ENCODE data around the gene CRACDL. TPM values are rescaled to one million over a fixed set of nuclear protein-coding genes. Genes with fewer than 3 reads are reported as not detected.

CRACDL gene
- total RNA-seq, 1 experiment from 2014 or later, result 1.1 TPM

- Mint-ChIP-seq H3K36me3 (ENCODE audit: insufficient read depth, unreplicated experiment) (no peaks in the 10 kb centered on the region), H3K27ac (ENCODE audit: unreplicated experiment) (no peak overlapping the region), H3K4me1 (ENCODE audit: low read depth, unreplicated experiment) (no peaks in the 10 kb centered on the region), H3K4me3 (ENCODE audit: unreplicated experiment) (no peak overlapping the region), H3K27me3 (ENCODE audit: insufficient read depth, unreplicated experiment) (no peaks in the 10 kb centered on the region), H3K9me3 (ENCODE audit: unreplicated experiment) (no peaks in the 10 kb centered on the region)
- Histone ChIP-seq H3K9me3 (no peaks in the 10 kb centered on the region), H3K27me3 (replicated peaks; ENCODE audit: control insufficient read depth, insufficient read depth, low read length) (no peaks in the 10 kb centered on the region), H3K4me1 (no peaks in the 10 kb centered on the region; the same call in 1 of the 2 replicates), H3K36me3 (ENCODE audit: control insufficient read depth, insufficient read depth, low read length) (no peaks in the 10 kb centered on the region), H3K4me3 (ENCODE audit: low read depth, low read length) (no peak overlapping the region)
- POLR2A ChIA-PET, result no interaction called here
- intact Hi-C loops (cut with micrococcal nuclease; ENCODE audit: unreplicated experiment), result no loop called here
- no TSS peak for BruUV-seq (replicated peaks)
- DNase-seq, result no peak
- CTCF ChIA-PET, result no interaction called here
- no peak for TF ChIP-seq CTCF (IDR thresholded peaks at IDR 0.05; ENCODE audit: insufficient read depth in 1 of 2, low read depth in 1 of 2, low read length in 1 of 2, severe bottlenecking in 1 of 2, unreplicated experiment in 1 of 2)
Observed at GRCh38 chr2:98876741-98877140, 59.3 kb downstream of the CRACDL start.

GRCh38 chr2:98875746-98876145, 60.3 kb downstream of the CRACDL start:
- intact Hi-C loops (cut with micrococcal nuclease; ENCODE audit: unreplicated experiment), result no loop called here
- Histone ChIP-seq H3K27me3 (replicated peaks; ENCODE audit: control insufficient read depth, insufficient read depth, low read length) (no peaks in the 10 kb centered on the region), H3K4me3 (ENCODE audit: low read depth, low read length) (no peak overlapping the region)

GRCh38 chr2:98875081-98875728, 60.8 kb downstream of the CRACDL start:
- ChIA-PET POLR2A (no interaction called here), CTCF (no interaction called here)
- no peak for TF ChIP-seq CTCF (IDR thresholded peaks at IDR 0.05; ENCODE audit: insufficient read depth in 1 of 2, low read depth in 1 of 2, low read length in 1 of 2, severe bottlenecking in 1 of 2, unreplicated experiment in 1 of 2)
- Histone ChIP-seq H3K27me3 (replicated peaks; ENCODE audit: control insufficient read depth, insufficient read depth, low read length) (no peaks in the 10 kb centered on the region), H3K36me3 (ENCODE audit: control insufficient read depth, insufficient read depth, low read length) (no peaks in the 10 kb centered on the region), H3K9me3 (no peaks in the 10 kb centered on the region), H3K4me1 (no peaks in the 10 kb centered on the region; the same call in 1 of the 2 replicates), H3K4me3 (ENCODE audit: low read depth, low read length) (no peak overlapping the region)
- no peaks in the 10 kb centered on the region for H3K9me3 Mint-ChIP-seq (ENCODE audit: unreplicated experiment)
- no peak overlapping the region for H3K27ac Mint-ChIP-seq (ENCODE audit: unreplicated experiment)
- H3K27me3 Mint-ChIP-seq (ENCODE audit: insufficient read depth, unreplicated experiment), result no peaks in the 10 kb centered on the region
- no TSS peak for BruUV-seq (replicated peaks)
- intact Hi-C loops (cut with micrococcal nuclease; ENCODE audit: unreplicated experiment), result no loop called here
- no peak for DNase-seq
- no peak overlapping the region for H3K4me3 Mint-ChIP-seq (ENCODE audit: unreplicated experiment)
- no peaks in the 10 kb centered on the region for H3K4me1 Mint-ChIP-seq (ENCODE audit: low read depth, unreplicated experiment)
- H3K36me3 Mint-ChIP-seq (ENCODE audit: insufficient read depth, unreplicated experiment), result no peaks in the 10 kb centered on the region

More at GRCh38 chr2:98875746-98876145, 60.3 kb downstream of the CRACDL start:
- no peak for TF ChIP-seq CTCF (IDR thresholded peaks at IDR 0.05; ENCODE audit: insufficient read depth in 1 of 2, low read depth in 1 of 2, low read length in 1 of 2, severe bottlenecking in 1 of 2, unreplicated experiment in 1 of 2)
- Mint-ChIP-seq H3K9me3 (ENCODE audit: unreplicated experiment) (no peaks in the 10 kb centered on the region), H3K27me3 (ENCODE audit: insufficient read depth, unreplicated experiment) (no peaks in the 10 kb centered on the region), H3K27ac (ENCODE audit: unreplicated experiment) (no peak overlapping the region), H3K4me3 (ENCODE audit: unreplicated experiment) (no peak overlapping the region), H3K36me3 (ENCODE audit: insufficient read depth, unreplicated experiment) (no peaks in the 10 kb centered on the region), H3K4me1 (ENCODE audit: low read depth, unreplicated experiment) (no peaks in the 10 kb centered on the region)
- Histone ChIP-seq H3K36me3 (ENCODE audit: control insufficient read depth, insufficient read depth, low read length) (no peaks in the 10 kb centered on the region), H3K9me3 (no peaks in the 10 kb centered on the region), H3K4me1 (no peaks in the 10 kb centered on the region; the same call in 1 of the 2 replicates)
- BruUV-seq (replicated peaks), result no TSS peak
- POLR2A ChIA-PET, result no interaction called here
- CTCF ChIA-PET, result no interaction called here
- DNase-seq, result no peak
